Astrocyte (in vitro differentiated cells and primary cell): ENCODE results near the gene FHL1. TPM values are rescaled to one million over a fixed set of nuclear protein-coding genes. Genes with fewer than 3 reads are reported as not detected.

ENCODE experiments used
- DNase-seq: peaks from one replicate; pipeline ENCODE4 v3.0.0-alpha.2; 2010; ENCODE audit warnings: low read depth
- FAIRE-seq: peaks from 2 replicates; lab custom pipeline; 2011; peaks lifted over from hg19 to GRCh38; lab: Jason Lieb, UNC
- H2AFZ ChIP-seq: 2 replicates; pipeline ENCODE4 v1.6.0; 2012; ENCODE audit warnings: low read depth, low read length, inconsistent platforms
- H3K27ac ChIP-seq: 2 replicates; pipeline ENCODE4 v1.5.1; 2011; ENCODE audit warnings: low read depth, low read length, inconsistent platforms
- H3K27me3 ChIP-seq: 2 replicates; pipeline ENCODE4 v1.6.0; 2011; ENCODE audit warnings: low read length, inconsistent platforms; ENCODE audit not compliant: insufficient read depth
- H3K36me3 ChIP-seq: 2 replicates; pipeline ENCODE4 v1.5.1; 2011; ENCODE audit warnings: low read length, inconsistent platforms; ENCODE audit not compliant: insufficient read depth
- H3K4me1 ChIP-seq: 2 replicates; pipeline ENCODE4 v1.5.1; 2011; ENCODE audit warnings: low read length, inconsistent platforms; ENCODE audit not compliant: insufficient read depth
- H3K4me2 ChIP-seq: 2 replicates; pipeline ENCODE4 v1.6.0; 2012; ENCODE audit warnings: low read length, inconsistent platforms
- H3K4me3 ChIP-seq: 2 replicates; pipeline ENCODE4 v1.5.1; 2011; ENCODE audit warnings: low read depth, mild to moderate bottlenecking, low read length, inconsistent platforms; ENCODE audit not compliant: insufficient read depth
- H3K79me2 ChIP-seq: 2 replicates; pipeline ENCODE4 v1.6.0; 2012; ENCODE audit warnings: mild to moderate bottlenecking, low read length, inconsistent platforms; ENCODE audit not compliant: insufficient read depth
- H3K9ac ChIP-seq: 2 replicates; pipeline ENCODE4 v1.6.0; 2012; ENCODE audit warnings: mild to moderate bottlenecking, low read length, inconsistent platforms
- H3K9me3 ChIP-seq: 2 replicates; pipeline ENCODE4 v1.5.1; 2012; ENCODE audit warnings: low read depth, mild to moderate bottlenecking, low read length, inconsistent platforms; ENCODE audit not compliant: insufficient read depth
- H4K20me1 ChIP-seq: 2 replicates; pipeline ENCODE4 v1.6.0; 2012; ENCODE audit warnings: low read length, inconsistent platforms; ENCODE audit not compliant: insufficient read depth
- H3K27ac Mint-ChIP-seq: one replicate; pipeline ENCODE4 v1.8.0; 2021; ENCODE audit warnings: mild to moderate bottlenecking, mixed read lengths; ENCODE audit not compliant: unreplicated experiment
- H3K27me3 Mint-ChIP-seq: one replicate; pipeline ENCODE4 v1.8.0; 2021; ENCODE audit warnings: low read depth, mixed read lengths; ENCODE audit not compliant: unreplicated experiment
- H3K36me3 Mint-ChIP-seq: one replicate; pipeline ENCODE4 v1.8.0; 2021; ENCODE audit warnings: low read depth, mixed read lengths; ENCODE audit not compliant: unreplicated experiment
- H3K4me1 Mint-ChIP-seq: one replicate; pipeline ENCODE4 v1.8.0; 2021; ENCODE audit warnings: low read depth, mixed read lengths; ENCODE audit not compliant: unreplicated experiment
- H3K4me3 Mint-ChIP-seq: one replicate; pipeline ENCODE4 v1.8.0; 2021; ENCODE audit warnings: mild to moderate bottlenecking, moderate library complexity, mixed read lengths; ENCODE audit not compliant: unreplicated experiment
- H3K9me3 Mint-ChIP-seq: one replicate; pipeline ENCODE4 v1.8.0; 2021; ENCODE audit warnings: mild to moderate bottlenecking, mixed read lengths; ENCODE audit not compliant: unreplicated experiment
- EZH2 ChIP-seq: IDR thresholded peaks from 2 replicates; pipeline ENCODE4 v1.6.1; 2012; ENCODE audit warnings: mild to moderate bottlenecking, low read length, inconsistent platforms; ENCODE audit not compliant: insufficient read depth
- total RNA-seq: library from RNA; stranded (reverse); gene quantifications from 2 replicates; pipeline ENCODE4 v1.2.1, GENCODE V29; 2021
- TF ChIP-seq, protein P1 (sequence below): IDR thresholded peaks from 2 replicates; pipeline ENCODE4 v1.5.1; 2011; ENCODE audit warnings: low read depth, mild to moderate bottlenecking, inconsistent platforms, low read length, moderate library complexity; ENCODE audit not compliant: insufficient read depth

FHL1 gene
- total RNA-seq, 1 donor from 2014 or later, result 115 TPM

DNA sequence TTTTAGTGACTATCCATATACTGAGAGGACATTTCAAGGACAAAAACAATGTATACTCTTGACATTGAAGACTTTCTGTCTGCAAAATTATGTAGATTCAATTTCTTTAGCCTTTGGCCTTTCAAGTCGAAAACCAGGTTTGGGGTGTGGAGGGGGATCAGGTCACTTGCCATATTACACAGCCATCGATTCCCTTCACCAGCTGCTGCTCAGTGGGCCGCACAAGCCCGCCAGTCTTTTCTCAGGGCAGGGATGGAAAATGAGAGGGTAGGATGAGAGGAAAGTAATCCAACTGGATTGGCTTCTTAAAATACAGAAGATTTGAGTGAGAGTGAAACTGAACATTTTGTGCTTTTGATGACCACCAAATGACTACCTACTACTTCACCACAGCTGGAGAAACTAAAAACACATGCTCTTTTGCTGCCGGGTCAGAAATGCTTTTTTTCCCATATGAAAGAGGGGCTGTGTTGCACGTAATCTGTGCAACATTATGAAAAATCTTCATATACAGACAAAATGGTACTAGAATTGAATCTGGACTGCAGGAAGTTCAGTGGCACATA, 51.4 kb downstream of the FHL1 start:
- no peak overlapping the region for H3K4me2 ChIP-seq
- H3K9me3 ChIP-seq, result no peaks in the 10 kb centered on the region
- H3K9me3 Mint-ChIP-seq, result no peaks in the 10 kb centered on the region
- H3K4me1 ChIP-seq, result peaks cover 8% of the 10 kb centered on the region
- H3K27me3 Mint-ChIP-seq, result no peaks in the 10 kb centered on the region
- H3K4me1 Mint-ChIP-seq, result peaks cover 12% of the 10 kb centered on the region
- TF ChIP-seq EZH2, result no peak
- TF ChIP-seq, protein P1, sequence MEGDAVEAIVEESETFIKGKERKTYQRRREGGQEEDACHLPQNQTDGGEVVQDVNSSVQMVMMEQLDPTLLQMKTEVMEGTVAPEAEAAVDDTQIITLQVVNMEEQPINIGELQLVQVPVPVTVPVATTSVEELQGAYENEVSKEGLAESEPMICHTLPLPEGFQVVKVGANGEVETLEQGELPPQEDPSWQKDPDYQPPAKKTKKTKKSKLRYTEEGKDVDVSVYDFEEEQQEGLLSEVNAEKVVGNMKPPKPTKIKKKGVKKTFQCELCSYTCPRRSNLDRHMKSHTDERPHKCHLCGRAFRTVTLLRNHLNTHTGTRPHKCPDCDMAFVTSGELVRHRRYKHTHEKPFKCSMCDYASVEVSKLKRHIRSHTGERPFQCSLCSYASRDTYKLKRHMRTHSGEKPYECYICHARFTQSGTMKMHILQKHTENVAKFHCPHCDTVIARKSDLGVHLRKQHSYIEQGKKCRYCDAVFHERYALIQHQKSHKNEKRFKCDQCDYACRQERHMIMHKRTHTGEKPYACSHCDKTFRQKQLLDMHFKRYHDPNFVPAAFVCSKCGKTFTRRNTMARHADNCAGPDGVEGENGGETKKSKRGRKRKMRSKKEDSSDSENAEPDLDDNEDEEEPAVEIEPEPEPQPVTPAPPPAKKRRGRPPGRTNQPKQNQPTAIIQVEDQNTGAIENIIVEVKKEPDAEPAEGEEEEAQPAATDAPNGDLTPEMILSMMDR, result no peak
- no peak overlapping the region for H3K27ac ChIP-seq
- H3K27me3 ChIP-seq, result no peaks in the 10 kb centered on the region
- H3K36me3 ChIP-seq, result no peaks in the 10 kb centered on the region
- peaks cover 17% of the 10 kb centered on the region for H3K79me2 ChIP-seq
- no peak for FAIRE-seq
- H3K9ac ChIP-seq, result no peak overlapping the region
- no peak overlapping the region for H3K4me3 ChIP-seq
- H3K27ac Mint-ChIP-seq, result no peak overlapping the region
- no peak overlapping the region for H2AFZ ChIP-seq
- no peaks in the 10 kb centered on the region for H4K20me1 ChIP-seq
- no peak for DNase-seq
- no peaks in the 10 kb centered on the region for H3K36me3 Mint-ChIP-seq
- no peak overlapping the region for H3K4me3 Mint-ChIP-seq

DNA sequence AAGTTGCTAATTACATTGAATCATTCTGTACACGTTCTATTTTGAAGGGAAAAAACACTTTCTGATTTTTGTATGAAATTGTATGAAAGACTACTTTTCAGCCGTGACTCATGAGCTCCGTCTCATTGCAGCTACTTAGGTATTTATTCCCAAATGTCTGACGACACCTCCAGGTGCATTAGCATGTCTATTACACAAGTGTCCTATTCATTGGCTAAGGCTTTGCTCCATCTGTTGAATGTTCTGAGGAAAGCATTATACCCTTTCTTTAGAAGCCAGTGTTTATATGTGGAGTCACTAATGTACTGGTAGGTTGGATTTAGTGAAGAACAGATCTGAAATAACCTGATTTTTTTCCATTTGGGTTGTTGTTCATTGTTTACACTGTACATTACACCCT, 52.0 kb downstream of the FHL1 start:
- H3K27ac Mint-ChIP-seq, result no peak overlapping the region
- DNase-seq, result peak; percentile 56
- H3K4me1 Mint-ChIP-seq, result peaks cover 6% of the 10 kb centered on the region
- H3K4me1 ChIP-seq, result peaks cover 11% of the 10 kb centered on the region
- TF ChIP-seq, protein P1, result no peak
- no peak for TF ChIP-seq EZH2
- no peaks in the 10 kb centered on the region for H4K20me1 ChIP-seq
- H3K27me3 ChIP-seq, result no peaks in the 10 kb centered on the region
- no peak overlapping the region for H3K4me3 Mint-ChIP-seq
- H3K79me2 ChIP-seq, result peaks cover 17% of the 10 kb centered on the region
- no peak overlapping the region for H3K4me3 ChIP-seq
- H3K9me3 Mint-ChIP-seq, result no peaks in the 10 kb centered on the region
- peak; percentile 97 for FAIRE-seq
- H2AFZ ChIP-seq, result no peak overlapping the region
- no peaks in the 10 kb centered on the region for H3K27me3 Mint-ChIP-seq
- no peaks in the 10 kb centered on the region for H3K36me3 Mint-ChIP-seq
- H3K27ac ChIP-seq, result no peak overlapping the region
- H3K4me2 ChIP-seq, result no peak overlapping the region
- no peak overlapping the region for H3K9ac ChIP-seq
- no peaks in the 10 kb centered on the region for H3K9me3 ChIP-seq
- no peaks in the 10 kb centered on the region for H3K36me3 ChIP-seq

DNA sequence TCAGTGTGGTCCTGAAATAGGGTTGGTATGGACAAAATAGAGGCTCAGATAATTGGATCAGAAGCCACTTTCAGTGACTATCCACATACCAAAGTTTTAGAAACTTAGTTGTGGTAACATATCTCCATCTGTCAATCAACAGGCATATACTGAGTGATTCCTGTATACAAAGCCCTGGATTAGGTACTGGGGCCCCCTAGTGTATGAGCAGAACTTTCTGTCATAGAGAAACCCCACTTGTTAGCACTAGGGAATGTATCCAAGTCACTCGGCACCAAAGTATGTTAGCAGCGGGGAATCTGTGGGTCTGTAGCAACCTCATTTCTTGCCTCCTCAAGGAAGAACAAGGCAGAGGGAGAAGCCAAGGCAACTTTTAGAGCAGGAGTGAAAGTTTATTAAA, 53.1 kb downstream of the FHL1 start:
- Histone ChIP-seq H3K9me3 (no peaks in the 10 kb centered on the region), H3K4me2 (no peak overlapping the region), H2AFZ (no peak overlapping the region), H4K20me1 (no peaks in the 10 kb centered on the region), H3K4me3 (no peak overlapping the region), H3K27ac (no peak overlapping the region), H3K36me3 (no peaks in the 10 kb centered on the region), H3K4me1 (peaks cover 15% of the 10 kb centered on the region), H3K27me3 (no peaks in the 10 kb centered on the region), H3K9ac (no peak overlapping the region), H3K79me2 (peaks cover 11% of the 10 kb centered on the region)
- Mint-ChIP-seq H3K27ac (no peak overlapping the region), H3K9me3 (no peaks in the 10 kb centered on the region), H3K4me1 (peaks cover 13% of the 10 kb centered on the region), H3K36me3 (no peaks in the 10 kb centered on the region), H3K4me3 (no peak overlapping the region), H3K27me3 (no peaks in the 10 kb centered on the region)
- peak; percentile 99 for FAIRE-seq
- DNase-seq, result peak; percentile 29
- TF ChIP-seq, protein P1, result peak; percentile 30
- no peak for TF ChIP-seq EZH2
